ENCODE measurements around the gene C14orf180.

The C14orf180 gene

DNA sequence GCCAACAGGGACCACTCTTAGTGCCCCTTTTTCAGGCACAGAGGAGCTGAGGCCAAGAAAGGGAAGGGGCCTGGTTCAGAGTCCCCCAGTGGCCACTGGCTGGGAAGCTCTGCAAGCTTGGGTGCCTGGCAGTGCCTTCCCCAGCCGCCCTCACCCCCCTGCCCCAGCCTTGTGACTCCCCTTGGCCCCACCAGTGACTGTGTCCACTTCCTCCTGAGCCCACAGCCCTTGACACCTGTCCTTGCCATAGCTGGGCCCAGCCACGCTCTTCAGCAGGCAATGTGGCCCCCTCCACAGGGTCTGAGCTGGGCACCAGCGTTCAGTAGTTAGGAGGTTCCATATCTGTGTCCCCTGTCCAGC, 19.0 kb upstream of the C14orf180 start:
- no peak for DNase-seq (ENCODE audit: low read depth in 2 of 3, low spot score in 2 of 3)

DNA sequence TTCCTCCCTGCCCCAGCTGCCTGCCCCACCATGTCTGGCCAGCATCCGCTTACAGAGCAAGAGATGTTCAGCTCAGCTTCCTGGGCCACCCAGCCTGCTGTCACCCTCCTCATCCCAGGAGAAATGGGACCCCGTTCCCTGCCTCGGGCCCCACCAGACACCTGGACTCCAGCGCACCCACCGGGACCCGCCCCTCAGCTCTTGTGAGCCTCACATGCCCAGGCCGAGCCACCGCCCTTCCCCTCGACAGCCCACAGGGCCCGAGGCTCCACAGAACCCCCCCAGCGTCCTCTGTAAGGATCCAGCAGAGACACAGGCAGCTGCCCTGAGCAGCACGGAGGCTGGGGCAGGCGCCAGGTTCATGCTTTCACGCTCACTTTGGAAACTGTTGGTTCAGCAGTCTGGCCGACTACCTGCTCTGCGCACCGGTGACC, 18.4 kb upstream of the C14orf180 start:
- no peak for DNase-seq (ENCODE audit: low read depth in 2 of 3, low spot score in 2 of 3)

DNA sequence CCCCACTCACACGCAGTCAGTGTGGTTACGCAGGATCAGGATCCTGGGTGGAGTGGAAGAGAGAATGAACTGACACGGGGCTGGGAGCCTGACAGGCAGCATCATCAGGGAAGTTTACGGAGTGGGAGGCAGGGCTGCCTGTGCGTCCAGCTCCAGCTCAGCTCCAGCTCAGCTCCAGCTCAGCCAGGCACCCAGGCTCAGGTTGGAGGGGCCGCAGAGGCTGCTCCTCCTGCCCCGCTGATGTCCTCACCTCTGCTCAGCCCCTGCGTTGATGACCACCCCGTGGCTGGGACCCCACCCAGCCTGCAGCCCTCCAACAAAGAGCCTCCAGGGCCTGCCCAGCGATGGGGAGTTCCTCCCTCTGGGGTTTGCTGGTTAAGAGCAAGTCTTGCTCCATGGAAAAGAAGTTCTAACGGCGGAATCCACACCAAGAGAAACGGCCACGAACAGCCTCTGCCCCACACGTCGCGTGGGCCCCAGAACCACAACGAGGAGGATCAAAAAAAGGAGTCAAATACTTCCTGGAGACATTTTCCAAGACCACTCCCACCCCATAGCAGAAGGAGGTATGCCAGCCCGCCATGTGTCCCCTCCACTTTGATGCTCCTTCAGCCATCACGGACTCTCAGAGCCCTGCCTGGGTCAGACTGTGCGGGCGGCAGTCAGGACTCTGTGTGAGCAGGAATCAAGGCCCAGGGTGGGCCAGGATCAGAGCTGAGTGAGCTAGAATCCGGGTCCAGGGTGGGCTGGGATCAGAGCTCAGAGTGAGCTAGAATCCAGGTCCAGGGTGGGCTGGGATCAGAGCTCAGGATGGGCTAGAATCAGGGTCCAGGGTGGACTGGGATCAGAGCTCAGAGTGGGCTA, 17.7 kb upstream of the C14orf180 start:
- no peak for DNase-seq (ENCODE audit: low read depth in 2 of 3, low spot score in 2 of 3)

DNA sequence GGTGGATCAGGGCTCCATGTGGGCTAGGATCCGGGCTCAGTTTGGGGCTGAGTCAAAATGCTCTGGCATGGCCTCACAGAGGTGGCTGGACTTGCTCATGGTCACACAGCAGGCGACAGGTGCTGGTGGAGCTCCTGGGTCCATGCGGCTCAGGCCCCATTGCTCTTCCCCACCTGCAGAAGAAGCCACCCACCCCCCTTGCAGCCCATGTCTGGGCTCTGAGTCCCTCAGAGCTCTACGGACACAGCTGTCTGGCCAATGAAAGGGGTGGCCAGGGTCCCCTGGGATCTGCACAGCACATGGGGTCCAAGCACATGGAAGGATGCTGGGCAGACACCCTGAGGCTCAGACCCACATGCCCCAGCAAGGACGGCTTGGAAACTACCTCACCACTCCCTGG, 17.0 kb upstream of the C14orf180 start:
- no peak for DNase-seq (ENCODE audit: low read depth in 2 of 3, low spot score in 2 of 3)

DNA sequence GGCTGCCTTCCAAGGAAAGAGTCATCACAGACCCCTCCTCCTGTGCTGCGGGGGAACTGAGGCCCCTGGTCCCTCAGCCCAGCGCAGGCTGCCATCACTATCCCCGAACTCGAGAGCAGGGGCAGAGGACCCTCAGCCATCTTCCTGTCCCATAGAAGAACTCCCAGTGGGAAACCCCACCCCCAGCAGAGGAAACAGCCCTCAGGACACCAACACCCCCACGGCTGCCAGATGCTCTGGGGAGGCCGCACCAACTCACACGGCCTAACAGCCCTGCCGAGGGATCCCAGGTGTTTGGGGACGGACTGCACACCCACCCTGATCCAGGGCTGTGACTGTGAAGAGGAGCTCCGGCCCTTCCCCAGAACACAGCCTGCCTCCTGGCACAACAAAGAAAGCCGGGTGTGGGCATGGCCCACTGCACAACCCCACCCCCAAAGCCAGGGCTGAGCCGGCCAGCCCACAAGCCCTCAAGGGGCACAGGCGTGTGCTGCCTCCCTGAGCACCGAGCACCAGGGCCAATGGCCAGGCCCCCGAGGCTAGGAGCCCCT, 16.3 kb upstream of the C14orf180 start:
- no peak for DNase-seq (ENCODE audit: low read depth in 2 of 3, low spot score in 2 of 3)

DNA sequence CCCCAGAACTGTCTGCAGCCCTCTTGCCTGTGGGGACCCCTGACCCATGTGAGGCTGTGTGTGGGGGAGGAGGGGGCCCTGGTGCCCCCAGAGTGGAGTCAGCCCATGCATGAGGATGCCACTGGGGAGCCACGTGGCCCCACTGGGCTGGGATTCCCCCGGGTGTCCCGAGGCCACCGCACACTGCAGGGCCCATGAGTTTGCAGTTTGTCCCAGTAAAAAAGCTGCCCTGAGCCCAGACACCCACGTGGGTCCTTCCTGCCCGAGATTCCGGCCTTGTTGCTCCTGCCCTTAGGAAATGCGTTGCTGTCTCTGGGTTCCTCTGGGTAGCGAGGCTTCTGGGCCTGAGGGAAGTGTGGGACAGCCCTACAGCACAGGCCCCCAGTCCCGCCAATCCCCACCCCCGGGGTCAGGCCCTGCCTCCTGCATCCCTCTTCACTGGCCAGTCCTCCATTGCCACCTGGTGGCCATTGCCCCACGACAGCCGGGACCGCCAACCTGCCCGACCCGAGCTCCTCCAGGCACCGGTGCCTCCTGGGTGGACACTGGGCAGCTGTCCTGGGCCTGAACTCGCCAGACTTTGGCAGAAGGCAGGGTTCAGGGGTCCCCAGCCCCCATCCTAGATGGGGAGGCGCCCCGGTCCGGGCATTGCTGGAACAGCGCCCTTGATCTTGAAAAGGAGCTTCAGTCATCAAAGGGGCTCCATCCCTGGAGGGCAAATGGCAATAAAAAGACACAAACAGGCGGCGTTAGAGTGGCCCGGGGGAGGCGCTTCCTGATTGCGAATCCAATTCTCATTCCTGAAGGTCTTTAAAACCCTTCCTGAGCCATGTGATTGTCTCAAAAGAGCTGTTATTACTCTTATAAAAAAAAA, 15.6 kb upstream of the C14orf180 start:
- DNase-seq (ENCODE audit: low read depth in 2 of 3, low spot score in 2 of 3), result peak; percentile 14 to 31 (median 30)

DNA sequence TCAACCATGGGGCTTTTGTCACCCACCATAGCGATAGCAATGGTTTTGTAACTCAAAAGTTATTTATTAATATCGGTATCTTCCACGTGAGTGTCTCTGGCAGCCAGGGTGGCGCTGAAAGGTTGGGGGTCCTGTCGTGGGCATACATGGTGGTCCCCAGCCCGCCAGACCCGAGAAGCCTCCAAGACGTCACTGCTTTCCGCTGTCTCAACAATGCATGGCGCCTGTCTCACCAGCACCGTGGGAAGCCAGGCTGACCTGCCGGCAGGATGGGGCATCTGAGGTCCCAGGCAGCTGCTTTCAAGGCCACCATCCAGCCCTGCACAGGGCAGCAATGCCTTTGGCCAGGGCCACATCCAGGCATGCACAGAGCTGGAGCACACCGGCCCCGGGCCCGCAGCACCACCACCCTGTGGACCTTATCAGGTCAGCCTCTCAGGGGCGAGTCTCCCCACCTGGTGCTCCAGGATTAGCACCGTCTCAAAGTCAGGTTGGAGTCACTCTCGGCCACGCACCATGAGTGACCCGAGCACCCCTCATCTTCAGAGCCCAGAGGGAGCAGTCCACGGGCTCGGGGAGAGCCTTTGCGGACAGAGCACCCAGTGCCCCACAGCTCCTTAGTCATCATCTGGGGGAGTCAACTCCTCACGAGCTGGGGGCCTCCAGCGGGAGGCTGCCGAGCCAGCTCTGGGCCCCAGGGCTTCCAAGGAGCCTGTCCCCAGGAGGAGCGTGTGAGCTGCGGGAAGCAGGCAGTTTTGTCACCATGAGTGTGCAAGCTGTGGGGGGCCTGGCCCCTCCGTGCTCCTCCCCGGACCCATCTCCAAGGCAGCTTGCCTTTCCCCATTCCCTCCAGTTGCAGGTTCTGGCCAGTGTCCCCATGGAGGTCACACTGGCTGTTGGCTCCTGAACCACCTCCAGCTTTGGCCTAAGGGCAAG, 14.6 kb upstream of the C14orf180 start:
- DNase-seq (ENCODE audit: low read depth in 2 of 3, low spot score in 2 of 3), result no peak

DNA sequence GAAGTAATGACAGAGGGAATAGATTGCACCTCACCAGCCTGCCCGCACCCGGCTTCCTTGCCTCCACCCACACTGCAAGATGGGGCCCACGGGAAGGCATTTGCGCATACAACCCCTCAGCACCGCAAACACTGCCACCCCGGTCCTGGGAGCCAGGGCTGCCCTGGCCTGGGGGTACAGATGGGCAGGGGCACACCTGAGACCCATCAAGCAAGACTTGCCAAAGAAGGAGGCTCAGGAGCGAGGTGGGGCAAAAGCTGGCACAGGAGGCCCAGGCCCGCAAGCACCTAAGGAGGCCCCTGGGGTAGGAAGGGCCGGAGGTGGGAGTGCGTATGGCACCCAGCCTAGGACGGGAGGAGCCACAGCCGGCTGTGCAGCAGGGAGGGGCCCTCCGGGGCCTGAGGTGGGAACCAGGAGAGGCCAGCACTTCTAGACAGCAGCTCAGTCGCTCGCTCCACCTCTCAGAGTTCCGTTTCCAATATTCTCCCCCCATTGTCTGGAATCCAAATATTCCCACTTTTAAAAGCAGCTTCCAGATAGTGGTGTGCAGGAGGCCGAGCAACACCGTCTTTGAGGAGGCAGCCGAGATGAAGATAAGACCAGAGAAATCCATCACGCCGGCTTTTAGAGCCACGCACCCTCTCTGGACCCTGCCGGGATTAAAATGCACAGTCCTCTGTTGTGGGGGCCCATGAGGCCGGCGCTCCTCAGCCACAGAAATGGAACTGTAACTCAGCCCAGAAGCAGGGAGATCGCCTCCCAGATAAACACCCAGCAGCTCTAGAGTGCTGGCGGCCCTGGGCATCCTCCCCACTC, 12.2 kb upstream of the C14orf180 start:
- no peak for DNase-seq (ENCODE audit: low read depth in 2 of 3, low spot score in 2 of 3)

DNA sequence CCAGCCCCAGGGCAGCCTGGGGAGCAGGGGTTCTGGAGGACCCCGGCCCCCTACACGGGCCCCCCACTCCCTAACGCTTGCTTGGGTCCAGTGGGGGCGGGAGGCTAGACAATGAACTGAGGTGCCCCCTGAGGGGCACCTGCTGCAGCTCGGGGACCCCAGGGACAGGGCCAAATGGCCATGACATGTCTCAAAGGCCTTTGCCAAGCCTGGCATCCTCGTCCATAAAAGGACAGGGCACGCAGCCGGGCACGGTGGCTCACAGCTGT, 11.7 kb upstream of the C14orf180 start:
- DNase-seq (ENCODE audit: low read depth in 2 of 3, low spot score in 2 of 3), result no peak

DNA sequence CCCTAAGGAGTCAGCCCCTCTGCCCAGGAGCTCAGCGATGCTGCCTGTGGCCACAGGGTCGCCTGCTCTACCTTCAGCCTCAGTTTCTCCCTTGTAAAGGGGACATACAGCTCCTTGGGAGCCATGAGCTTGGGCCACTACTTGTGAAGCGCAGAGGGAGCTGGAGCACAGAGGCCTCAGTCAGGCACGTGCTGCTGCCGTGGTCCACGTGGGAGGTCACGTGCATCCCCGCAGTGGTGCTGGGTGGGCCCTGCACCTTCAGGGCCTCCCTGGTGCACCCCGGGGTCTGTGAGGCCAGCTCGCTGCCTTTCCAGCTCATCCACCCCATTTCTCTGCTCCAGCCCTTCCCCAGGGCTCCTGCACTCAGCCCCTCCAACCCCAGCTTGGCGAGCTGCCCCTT, 10.9 kb upstream of the C14orf180 start:
- no peak for DNase-seq (ENCODE audit: low read depth in 2 of 3, low spot score in 2 of 3)

DNA sequence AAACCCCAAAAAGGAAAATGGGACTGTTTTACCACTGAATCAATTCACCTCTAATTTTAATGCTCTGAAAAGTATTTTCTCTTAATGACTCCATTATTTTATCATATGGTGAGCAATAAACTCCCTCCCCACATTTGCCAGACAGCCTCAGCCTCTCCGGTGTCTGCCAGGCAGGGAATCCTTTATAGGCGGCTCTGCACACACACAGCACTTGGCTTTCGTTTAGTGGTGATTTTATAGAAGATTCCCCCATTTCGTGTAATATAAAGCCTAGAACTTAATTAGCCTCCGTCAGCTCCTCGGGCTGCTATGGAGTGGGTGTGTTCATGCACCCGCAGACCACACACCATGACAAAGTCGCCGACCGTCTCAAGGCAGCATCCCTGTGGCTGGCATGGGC, 10.1 kb upstream of the C14orf180 start:
- DNase-seq (ENCODE audit: low read depth in 2 of 3, low spot score in 2 of 3), result no peak

DNA sequence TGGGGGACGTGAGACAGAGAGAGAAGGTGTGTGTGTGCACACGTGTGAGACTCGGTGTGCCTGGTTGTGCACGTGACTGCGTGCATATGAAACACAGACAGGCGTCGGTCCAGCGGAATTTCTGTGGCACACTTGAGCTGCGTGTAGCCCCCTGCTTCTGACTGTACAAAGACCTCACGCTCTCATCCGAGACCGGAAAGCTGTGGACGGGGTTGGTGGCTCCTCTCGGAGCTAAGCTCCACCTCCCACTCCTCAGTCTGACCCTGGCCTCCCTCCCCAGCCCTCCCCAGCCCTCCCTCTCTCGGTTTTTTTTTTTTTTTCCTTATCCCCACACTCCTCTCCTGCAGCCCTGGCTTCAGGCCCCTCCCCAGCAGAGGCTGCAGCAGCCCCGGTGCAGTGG, 8.3 kb upstream of the C14orf180 start:
- DNase-seq (ENCODE audit: low read depth in 2 of 3, low spot score in 2 of 3), result no peak

DNA sequence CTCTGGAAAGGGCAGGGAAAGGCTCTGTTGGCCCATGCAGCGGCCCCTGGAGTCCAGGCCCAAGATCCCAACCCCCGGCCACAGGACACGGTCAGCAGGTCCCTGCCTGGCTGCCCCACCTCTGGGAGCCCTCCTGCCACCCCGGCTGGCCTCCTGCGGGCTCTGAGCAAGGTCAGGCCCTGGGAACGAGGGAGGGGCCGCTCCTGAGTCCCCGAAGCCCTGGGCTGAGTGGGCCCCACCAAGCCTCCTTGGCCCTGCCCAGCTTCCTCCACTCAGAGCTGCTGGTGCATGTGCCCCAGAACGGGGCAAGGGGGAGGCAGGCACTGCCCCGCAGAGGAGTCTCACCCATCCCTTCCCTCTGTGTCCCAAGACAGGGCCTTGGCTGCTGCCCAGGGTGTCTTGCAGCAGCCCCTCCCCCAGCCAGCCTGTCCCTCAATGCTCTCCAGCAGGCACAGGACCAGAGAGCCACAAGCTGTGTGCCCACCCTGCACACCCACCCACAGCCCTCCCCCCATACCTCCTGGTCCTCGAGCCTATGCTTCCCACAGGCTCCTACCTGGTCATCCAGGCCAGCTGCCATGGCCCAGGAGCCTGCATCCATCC, 7.4 kb upstream of the C14orf180 start:
- no peak for DNase-seq (ENCODE audit: low read depth in 2 of 3, low spot score in 2 of 3)

DNA sequence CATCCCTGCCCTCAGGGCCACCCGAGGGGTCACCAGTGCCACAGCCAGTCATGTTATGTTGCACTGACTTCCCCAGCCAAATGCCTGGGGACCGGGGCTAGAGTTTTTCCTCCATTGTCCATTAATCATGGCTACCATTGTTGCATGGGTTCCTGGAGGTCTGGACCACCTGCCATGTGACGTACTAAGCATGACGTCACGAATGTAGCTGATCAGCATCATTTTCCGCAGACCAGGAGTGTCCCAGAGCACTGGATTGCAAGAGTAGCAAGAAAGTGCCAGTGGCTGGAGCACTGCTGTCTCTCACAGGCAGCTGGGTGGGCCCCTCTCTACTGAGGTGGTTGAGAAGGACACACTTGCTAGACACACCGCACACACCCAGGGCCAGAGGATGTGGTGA, 6.9 kb upstream of the C14orf180 start:
- DNase-seq (ENCODE audit: low read depth in 2 of 3, low spot score in 2 of 3), result no peak

DNA sequence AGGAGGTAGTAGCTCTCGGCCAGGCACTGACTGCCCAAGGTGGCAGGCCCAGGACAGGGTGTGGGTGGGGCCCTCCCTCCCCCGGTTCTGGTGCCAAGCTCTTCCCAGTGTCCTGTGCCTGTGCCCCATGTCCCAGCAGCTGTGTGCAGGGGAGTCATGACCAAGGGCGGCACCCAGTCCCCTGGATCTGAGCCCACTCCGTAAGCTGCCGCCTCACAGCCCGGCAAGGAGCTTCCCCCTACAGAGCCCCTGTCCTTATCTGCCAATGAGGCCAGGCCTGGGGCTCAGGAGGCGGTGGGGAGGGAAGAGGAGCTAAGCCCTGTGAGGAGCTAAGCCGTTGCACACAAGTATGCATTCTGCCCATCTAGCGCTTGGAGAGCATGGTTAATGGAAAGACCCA, 5.6 kb upstream of the C14orf180 start:
- DNase-seq (ENCODE audit: low read depth in 2 of 3, low spot score in 2 of 3), result no peak

DNA sequence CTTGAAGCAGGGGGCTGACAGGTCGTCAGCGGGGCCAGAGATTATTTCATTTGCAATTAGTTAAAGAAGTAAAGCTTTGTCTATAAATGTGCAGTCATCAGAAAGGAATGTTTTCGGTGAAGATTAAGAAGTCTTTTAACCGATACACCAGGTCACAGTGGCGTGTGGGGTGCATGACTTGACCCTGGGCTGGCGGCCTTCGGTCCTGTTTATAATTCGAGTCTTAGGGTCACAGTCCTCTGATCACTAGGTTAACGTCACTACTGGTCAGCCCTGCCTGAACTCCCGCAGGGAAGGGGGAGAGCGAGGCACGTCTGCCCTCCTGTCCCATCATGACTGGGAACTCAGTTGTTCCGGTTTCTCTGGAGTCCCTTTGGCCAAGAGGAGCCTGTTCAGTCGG, 5.0 kb upstream of the C14orf180 start:
- no peak for DNase-seq (ENCODE audit: low read depth in 2 of 3, low spot score in 2 of 3)

DNA sequence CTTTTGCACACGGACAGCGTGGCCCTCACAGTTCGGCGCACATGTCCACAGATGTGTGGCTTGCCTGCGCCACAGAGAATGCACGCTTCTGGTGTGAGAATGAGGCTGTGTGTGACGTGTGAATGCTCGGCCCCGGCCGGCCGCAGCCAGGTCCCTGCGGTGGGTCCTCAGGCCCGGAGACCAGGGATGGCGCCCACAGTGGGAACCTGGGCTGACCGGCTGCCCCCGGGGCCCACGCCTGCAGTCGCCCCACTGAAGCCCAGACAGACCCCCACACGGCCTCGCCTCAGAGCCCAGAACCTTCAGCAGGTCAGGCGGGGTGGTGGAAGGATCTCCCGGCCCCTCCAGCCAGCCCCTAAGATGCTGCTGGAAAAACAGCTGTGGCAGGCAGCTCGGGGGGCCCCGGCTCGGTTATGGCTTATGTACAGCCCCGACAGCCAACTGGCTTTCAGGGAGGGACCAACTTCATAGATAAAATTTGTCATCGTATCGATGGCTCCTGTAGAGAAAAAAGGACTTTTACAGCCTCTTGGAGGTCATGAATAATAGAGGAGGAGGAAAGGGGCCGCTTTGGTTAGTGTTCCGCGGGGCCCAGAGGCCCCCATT, 4.5 kb upstream of the C14orf180 start:
- no peak for DNase-seq (ENCODE audit: low read depth in 2 of 3, low spot score in 2 of 3)

DNA sequence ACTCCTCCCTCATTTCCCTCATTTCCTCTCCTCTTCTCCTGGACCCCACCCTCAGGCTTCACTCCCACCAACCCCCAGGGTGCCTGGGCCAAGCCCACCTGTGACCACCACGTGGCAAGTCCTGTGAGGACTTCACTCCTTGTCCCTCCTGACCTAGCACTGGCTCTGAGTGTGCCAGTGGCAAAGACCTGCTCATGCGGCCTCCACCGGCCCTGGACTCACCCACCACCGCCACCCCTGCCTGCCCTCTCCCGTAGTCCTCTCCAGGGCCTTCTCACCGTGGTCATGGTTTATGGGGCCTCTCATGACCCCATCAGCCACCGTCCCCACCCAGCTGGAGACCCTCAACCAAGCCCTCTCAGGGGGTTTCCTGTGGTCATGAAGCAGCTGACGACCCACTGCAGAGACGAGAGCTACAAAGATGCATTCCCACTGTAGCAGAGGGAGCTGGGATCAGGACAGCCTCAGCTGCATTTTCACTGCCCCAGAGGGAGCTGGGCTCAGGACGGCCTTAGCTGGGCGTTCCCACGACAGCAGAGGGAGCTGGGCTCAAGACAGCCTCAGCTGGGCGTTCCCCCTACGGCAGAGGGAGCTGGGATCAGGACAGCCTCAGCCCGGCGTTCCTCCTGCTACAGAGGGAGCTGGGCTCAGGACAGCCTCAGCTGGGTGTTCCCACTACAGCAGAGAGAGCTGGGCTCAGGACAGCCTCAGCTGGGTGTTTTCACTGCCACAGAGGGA, 3.2 kb upstream of the C14orf180 start:
- DNase-seq (ENCODE audit: low read depth in 2 of 3, low spot score in 2 of 3), result no peak

DNA sequence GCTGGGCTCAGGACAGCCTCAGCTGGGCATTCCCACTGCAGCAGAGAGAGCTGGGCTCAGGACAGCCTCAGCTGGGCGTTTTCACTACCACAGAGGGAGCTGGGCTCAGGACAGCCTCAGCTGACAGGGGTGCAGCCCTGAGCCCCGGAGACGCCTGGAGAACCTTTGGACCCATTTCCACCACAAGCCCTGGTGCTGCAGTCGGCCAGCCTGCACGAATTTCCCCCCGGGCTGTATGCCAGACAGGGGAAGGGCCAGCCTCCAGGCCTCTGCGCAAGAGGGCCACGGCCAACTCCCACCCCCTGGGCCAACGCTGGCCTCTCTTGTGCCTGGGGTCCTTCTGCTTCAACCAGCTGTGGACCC, 2.6 kb upstream of the C14orf180 start:
- DNase-seq (ENCODE audit: low read depth in 2 of 3, low spot score in 2 of 3), result no peak

Data from activated CD8-positive, alpha-beta memory T cell treated with anti-CD3 and anti-CD28 coated beads for 48 hours (primary cell).